GM21737 (cell line): ENCODE data around the gene ZGPAT.
A peak's percentile ranks its signal among the peaks of the same experiment; 100 is the strongest.
"Not testable (repeated sequence)": the region's sequence is repeated elsewhere in the genome, so short reads cannot be mapped to it uniquely, and the experiment has no call there.

Experiments
- ATAC-seq: cut with Tn5 transposase; IDR thresholded peaks from one replicate; pipeline ENCODE4 v1.9.1; 2021; ENCODE audit warnings: mild to moderate bottlenecking, moderate library complexity; ENCODE audit not compliant: unreplicated experiment

Gene ZGPAT

DNA sequence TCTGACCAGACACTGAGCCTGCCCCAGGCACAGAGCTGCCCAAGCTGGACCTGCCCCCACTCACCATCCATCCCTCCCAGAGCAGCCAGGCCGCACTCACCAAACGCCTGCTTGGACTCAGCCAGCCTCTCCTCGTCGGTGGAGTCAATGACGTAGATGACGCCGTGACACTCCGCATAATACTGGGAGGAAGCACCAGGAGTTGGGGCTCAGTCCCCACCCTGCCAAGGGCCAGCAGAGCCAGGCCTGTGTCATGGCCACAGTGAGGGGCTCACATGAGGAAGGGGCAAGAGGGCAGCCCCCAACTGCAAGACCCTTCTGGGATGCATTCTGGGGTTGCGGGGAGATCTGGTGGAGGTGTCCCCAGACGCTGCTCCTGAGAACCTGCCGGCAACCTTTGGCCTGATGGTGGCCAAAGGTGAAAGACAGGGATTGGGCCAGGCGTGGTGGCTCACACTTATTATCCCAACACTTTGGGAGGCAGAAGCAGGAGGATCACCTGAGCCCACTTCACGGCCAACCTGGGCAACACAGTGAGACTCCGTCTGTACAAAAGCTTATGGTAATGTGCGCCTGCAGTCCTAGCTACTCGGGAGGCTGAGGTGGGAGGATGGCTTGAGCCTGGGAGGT lies 5.7 kb upstream of the ZGPAT start:
- ATAC-seq: no peak

DNA sequence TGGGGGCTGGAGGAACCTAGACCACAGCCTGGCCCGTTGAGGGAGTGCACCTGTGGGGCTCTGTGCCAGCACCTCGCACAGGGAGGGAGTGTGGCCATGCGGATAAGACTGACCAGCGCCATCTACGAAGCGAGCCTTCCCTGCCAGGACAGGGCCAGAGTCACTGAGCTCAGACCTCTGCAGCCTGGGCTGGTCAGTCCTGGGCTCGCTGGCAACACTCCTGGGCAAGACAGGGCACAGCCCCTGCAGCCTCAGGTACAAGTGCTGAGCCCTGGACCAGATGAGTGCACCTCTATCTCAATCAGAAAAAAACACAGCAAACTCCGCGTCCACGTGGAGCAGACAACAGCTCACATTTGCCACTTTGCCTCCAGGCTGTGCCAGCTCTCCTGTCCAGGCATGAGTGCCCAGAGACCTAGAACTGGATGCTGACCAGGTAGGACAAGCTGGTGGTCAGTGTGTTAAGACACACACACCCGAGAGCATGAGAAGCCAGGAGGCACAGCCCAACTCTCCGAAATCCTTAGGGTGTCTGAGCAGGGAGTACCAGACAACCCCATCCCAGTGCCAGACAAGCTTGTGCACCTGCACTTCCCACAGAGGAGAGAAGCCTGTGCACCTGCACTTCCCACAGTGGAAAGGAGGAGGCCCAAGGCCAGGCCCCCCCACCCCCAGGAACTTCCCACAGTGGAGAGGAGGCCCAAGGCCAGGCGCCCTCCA lies 4.9 kb upstream of the ZGPAT start:
- ATAC-seq: no peak

DNA sequence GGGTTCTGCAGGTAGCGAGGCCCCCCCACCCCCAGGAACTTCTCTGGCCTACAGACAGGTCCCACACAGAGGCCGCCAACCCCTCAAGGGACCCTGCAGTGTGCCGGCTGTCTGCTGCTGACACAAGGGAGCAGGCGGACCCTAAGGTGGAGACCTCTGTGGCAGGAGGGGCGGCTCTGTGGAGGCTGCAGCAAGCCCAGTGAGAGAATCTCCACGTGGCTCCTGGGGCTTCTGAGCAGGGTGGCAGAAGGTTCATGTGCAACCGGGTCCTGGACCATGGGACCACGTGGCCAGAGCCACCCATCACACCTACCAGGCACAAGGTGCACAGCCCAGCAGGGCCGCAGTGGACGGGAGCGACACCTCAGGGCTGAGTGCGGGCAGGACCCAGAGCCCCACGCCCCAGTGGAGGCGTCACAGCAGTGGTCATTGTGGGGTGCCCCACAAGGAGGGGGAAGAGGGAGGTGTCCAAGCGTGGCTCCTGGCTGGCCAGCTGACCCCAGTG lies 4.3 kb upstream of the ZGPAT start:
- no peak for ATAC-seq

DNA sequence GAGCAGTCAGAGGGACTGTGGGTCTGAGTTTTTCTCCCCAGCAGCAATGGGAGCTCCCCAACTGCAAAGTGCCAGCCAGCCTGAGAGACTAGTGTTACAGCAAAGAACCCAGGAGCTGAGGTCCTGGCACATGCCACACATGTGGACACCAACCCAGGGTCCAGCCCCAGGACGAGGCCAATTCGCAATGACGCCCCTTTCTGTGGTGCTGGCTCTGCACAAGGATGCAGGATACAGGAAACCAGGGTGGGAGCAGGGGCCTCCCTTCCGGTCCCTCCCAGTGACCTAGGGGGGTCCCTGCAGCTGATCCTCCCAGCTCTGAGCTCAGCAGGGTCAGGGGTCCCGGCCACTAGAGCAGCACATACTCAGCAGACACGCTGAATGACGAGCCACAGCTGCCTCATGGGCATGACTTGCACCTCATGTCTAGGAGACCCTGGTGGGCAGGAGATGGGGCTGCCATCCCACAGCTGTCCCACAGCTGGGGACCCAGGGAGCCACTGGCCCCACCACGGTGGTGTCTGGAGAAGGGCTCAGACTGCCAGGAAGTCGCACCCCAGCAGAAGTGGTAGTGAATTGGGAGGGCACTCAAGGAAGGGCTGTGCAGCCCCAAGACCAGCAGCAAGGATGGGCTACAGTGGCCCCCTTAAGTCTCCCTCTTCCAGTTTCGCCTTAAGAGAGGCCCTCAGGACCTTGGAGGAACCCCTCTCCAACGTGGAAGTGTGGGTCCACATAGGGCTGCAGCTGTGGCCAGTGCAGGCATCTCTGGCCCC lies 3.7 kb upstream of the ZGPAT start:
- no peak for ATAC-seq

DNA sequence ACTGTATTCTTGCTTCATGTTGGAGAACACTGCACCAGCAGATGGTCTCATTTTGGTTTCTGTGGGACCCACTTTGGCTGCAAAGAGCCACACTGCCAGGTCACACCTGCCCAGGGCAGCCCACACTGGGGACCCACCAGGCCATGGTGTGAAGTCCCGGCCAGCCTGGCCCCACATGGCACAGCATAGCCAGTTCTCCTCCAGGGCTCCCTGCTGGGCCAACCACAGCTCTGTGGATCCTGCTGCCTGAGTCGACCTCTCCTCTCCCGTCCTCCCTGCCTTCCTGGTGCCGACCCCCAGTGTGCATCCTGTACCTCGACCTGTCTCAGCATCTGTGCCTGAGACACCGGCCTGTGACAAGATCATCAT lies 3.1 kb upstream of the ZGPAT start:
- ATAC-seq: no peak

DNA sequence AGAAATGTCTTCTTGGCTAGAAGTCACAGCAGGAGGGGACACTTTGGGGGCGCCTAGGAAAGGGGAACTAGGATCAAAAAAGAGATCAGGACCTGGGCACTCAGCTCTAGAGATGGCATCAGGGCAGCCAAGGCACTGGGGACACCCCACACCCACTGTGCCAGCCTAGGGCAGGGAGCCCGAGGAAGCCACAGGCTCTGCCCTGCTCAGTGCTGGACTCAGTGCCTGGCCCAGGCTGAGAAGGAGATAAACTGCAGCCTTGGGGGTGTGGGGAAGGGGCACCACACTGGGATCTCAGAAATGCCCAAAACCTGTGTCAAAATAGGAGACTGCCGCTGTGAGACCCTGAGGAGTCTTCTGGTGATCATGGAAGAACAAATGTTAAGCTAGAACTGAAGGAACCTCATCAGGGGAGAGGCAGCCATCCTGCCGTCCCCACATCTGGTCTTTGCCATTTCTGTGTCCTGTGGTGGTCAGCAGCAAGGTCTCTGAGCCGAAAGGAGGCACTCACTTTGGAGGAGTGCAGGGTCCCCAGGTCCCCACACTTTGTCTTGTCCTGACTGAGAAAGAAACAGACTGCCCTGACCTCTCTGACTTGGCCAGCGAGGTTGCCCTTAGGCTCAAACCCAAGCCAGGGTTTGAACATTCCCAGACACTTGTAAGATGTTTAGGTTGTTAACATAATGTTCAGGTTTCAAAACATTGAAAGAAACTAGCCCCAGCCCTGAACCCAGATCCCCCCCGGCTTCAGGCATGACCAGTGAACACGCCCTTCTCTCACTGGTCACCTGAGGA lies 2.4 kb upstream of the ZGPAT start:
- no peak for ATAC-seq

DNA sequence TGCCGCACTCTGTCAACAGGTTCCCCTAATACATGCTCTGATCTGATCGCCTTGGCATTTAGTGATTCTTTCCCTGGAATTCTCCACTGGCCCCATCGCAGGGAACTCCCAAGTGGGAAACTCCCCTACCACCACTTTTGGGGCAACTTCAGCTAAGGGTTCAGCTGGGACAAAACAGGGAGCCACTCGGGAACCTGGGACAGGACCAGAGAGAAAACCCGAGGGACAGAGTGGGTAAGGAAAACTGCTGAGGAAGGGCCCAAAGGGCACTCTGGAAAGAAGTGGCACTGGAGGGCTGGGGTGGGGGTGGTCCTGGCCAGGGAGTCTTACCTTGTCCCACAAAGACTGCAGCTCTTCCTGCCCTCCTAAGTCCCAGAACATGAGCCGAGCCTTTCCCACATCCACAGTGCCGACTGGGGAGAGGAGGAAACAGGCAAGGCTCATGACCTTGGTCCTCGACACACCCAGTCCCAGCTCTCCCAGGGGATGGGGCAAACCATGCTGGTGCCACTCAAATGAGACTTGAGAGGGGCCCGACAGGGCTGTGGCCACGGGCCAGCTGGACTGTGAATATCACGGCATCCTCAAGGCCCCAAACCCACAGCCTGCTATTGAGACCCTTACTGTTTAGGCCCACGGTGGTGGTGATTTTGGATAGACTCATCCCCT lies 1.7 kb upstream of the ZGPAT start:
- no peak for ATAC-seq

DNA sequence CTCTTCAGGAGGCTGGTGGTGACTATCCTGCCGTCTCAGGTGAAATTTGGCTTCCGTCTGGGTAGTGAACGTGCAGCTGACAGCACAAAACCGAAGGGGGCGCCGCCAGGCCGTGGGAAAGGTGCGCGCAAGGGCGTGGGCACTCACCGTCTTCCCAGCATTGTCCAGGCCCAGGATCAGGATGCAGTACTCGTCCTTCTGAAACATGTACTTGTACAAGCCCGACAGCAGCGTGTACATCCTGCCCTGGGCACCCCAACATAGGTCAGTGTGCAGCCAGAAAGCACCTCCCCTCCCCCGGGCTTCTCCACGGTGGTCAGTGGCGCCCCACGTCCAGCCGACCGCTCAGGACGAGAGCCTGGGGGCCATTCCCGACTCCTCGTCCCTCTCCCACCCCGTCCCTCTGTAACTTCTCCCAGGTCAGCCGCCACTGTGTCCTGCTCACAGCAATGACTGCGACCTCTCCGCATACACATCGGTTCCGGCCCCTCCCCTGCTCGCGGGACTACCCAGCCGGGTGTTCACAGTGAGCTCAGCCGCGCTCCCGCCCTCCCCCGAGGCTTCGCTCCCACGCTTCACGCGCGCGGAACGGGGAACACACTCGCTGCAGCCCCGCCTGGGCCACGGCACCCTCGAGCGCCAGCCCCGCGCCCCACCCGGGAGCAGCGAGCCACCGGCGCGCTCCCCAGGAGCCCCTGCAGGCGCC lies 834 bp upstream of the ZGPAT start:
- no peak for ATAC-seq

DNA sequence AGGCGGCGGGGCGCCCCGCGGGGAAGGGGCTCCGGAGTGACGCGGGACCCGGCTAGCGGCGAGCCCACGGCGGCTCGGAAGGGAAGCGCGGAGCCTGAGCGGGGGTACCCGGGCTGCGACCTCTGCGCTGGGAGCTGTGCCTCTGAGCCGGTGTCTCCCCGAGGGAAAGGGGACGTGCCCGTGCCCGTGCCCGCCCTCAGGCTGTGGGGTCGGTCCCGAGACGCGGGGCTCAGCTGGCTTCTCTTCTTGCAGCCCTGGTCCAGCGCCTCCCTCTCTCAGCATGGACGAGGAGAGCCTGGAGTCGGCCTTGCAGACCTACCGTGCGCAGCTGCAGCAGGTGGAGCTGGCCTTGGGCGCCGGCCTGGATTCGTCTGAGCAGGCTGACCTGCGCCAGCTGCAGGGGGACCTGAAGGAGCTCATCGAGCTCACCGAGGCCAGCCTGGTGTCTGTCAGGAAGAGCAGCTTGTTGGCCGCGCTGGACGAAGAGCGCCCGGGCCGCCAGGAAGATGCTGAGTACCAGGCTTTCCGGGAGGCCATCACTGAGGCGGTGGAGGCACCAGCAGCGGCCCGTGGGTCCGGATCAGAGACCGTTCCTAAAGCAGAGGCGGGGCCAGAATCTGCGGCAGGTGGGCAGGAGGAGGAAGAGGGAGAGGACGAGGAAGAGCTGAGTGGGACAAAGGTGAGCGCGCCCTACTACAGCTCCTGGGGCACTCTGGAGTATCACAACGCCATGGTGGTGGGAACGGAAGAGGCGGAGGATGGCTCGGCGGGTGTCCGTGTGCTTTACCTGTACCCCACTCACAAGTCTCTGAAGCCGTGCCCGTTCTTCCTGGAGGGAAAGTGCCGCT lies 686 bp downstream of the ZGPAT start:
- ATAC-seq: peak; percentile 14

DNA sequence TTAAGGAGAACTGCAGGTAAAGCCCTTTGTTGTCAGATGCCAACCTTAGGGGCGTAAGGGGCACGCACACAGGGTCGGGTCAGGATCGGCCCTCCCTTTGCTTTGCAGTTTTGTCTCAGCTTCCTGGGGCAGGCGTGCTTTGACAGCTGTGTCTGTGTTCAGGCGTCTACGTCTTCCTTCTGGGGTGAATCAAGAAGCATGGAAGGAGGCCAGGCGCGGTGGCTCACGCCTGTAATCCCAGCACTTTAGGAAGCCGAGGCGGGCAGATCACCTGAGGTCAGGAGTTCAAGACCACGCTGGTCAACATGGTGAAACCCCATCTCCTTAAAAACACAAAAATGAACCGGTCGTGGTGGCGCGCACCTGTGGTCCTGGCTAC lies 1.3 kb downstream of the ZGPAT start:
- ATAC-seq: no peak

DNA sequence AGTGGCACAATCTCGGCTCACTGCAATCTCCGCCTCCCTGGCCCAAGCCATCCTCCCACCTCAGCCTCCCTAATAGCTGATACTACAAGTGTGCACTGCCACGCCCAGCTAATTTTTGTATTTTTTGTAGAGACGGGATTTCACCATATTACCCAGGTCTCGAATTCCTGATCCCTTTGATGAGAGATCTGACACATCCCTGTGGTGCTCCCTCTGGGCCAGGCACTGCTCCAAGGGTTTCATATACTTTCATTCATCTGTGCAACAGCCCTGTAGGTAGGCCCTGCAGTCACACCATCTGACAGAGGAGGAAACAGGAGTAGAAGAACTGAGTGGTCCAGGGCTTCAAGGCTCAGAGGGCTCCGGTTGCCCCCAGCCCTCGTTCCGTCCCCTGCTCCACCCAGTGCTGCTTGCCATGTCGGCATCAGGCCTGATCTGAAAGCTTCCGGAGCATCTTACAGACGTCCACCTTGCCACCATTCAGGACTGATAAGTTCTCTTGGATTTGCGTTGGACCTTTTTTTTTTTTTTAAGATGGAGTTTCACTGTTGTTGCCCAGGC lies 3.3 kb downstream of the ZGPAT start:
- no peak for ATAC-seq

DNA sequence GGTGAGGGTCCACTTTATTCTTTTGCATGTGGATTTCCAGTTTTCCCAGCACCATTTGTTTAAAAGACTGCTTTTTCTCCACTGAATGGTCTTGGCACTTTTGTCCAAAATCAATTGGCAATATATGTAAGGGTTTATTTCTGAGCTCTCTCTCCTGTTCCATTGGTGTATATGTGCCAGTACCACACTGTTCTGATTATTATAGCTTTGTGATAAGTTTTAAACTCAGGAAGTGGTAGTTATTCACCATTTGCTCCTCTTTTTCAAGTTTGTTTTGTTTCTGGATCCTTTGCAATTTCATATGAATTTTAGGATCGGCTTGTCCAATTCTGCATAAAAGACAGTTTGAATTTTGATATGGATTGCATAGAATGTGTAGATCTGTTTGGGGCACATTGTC lies 4.4 kb downstream of the ZGPAT start:
- ATAC-seq: no peak

DNA sequence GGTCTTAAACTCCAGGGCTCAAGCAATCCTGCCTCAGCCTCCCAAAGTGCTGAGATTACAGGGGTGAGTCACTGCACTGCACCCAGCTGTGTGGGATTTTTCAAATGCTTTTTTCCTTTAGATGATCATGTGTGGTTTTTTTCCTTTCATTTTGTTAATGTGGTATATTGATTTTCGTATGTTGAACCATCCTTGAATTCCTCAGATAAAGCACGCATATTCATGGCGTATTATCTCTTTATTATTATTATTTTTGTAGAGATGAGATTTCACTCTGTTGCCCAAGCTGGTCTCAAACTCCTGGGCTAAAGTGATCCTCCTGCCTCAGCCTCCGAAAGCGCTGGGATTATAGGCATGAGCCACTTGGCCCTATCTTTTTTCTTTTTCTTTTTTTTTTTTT lies 7.0 kb downstream of the ZGPAT start:
- ATAC-seq: no peak

DNA sequence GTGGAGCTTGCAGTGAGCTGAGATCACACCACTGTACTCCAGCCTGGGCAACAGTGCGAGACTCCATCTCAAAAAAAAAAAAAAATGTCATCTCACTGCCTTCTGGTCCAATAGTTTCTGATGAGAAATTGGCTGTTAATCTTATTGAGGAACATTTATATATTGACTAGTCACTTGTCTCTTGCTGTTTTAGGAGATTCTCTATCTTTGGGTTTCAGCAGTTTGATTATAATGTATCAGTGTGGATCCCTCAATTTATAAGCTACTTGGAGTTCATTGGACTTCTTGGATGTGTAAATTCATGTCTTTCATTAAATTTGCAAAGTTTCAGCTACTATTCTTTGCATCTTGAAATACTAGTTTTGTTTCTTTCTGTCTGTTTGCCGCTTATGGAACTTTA lies 11.2 kb downstream of the ZGPAT start:
- ATAC-seq: no peak

DNA sequence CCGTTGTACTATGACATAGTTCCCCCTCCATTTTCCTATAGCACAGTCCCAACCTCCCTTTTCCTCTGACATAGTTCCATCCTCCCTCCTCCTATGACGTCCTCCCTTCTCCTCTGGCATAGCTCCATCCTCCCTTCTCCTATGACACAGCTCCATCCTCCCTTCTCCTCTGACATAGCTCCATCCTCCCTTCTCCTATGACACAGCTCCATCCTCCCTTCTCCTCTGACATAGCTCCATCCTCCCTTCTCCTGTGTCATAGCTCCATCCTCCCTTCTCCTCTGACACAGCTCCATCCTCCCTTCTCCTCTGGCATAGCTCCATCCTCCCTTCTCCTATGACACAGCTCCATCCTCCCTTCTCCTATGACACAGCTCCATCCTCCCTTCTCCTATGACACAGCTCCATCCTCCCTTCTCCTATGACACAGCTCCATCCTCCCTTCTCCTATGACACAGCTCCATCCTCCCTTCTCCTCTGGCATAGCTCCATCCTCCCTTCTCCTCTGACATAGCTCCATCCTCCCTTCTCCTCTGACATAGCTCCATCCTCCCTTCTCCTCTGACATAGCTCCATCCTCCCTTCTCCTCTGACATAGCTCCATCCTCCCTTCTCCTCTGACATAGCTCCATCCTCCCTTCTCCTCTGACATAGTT lies 15.3 kb downstream of the ZGPAT start:
- ATAC-seq: not testable (repeated sequence)

DNA sequence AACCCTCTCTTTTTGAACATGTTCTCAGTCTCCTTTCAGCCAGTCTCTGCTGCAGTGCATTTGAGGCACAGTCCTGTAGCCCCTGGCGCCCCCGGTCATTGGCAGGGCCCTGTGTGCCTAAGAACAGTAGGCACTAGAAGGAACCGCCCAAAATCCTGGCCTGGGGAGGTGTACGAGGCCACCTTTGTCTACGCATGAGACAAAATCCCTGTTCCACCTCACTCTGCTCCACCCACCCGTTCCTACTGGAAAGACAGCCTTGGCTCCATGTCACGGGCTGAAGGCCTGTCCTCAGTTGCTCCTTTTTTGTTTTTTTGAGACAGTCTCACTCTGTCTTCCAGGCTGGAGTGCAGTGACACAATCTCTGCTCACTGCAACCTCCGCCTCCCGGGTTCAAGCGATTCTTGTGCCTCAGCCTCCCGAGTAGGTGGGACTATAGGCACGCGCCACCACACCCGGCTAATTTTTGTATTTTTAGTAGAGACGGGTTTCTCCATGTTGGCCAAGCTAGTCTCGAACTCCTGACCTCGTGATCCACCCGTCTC lies 22.4 kb downstream of the ZGPAT start:
- ATAC-seq: not testable (repeated sequence)

DNA sequence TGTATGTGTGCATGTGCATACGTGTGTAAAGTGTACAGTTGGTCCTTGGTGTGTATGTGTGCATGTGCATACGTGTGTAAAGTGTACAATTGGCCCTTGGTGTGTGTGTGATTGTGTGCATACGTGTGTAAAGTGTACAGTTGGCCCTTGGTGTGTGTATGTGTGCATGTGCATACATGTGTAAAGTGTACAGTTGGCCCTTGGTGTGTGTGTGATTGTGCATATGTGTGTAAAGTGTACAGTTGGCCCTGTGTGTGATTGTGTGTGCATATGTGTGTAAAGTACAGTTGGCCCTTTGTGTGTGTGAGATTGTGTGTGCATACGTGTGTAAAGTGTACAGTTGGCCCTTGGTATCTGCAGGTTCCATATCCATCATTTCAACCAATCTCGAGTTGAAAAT lies 23.6 kb downstream of the ZGPAT start:
- ATAC-seq: no peak
